SK-N-MC (cell line): Measurements from ENCODE around the gene DAB2.
A peak's percentile ranks its signal among the peaks of the same experiment; 100 is the strongest.
"Not testable (repeated sequence)": the region's sequence is repeated elsewhere in the genome, so short reads cannot be mapped to it uniquely, and the experiment has no call there.

Experiments used
- DNase-seq: peaks from one replicate; pipeline ENCODE4 v3.0.0-alpha.2; 2011; ENCODE audit warnings: low read depth, low spot score
- H3K27ac ChIP-seq: fragments of 200-600 bp; sonication (generic); 2 replicates; pipeline ENCODE4 v1.5.1; 2016; ENCODE audit warnings: mixed run types
- H3K36me3 ChIP-seq: fragments of 200-600 bp; sonication (generic); 2 replicates; pipeline ENCODE4 v1.6.1; 2017; ENCODE audit warnings: antibody characterized with exemption, low read length, mixed read lengths; ENCODE audit not compliant: insufficient read depth
- H3K4me3 ChIP-seq: fragments of 200-600 bp; sonication (generic); 2 replicates; pipeline ENCODE4 v1.5.1; 2016
- H3K9ac ChIP-seq: fragments of 200-600 bp; sonication (generic); 2 replicates; pipeline ENCODE4 v1.8.0; 2017; ENCODE audit warnings: mixed run types, mixed read lengths; ENCODE audit not compliant: insufficient read length
- H3K9me3 ChIP-seq: fragments of 200-600 bp; sonication (generic); 2 replicates; pipeline ENCODE4 v1.6.1; 2017; ENCODE audit warnings: low read depth, mild to moderate bottlenecking, antibody characterized with exemption, low read length, moderate library complexity, mixed read lengths
- EZH2 ChIP-seq: fragments of 200-600 bp; sonication (generic); IDR thresholded peaks from one replicate; pipeline ENCODE4 v1.6.1; 2017; ENCODE audit warnings: antibody characterized with exemption
- FOXP2 ChIP-seq: optimal IDR thresholded peaks from 2 replicates; pipeline ENCODE3; 2011; ENCODE audit warnings: mild to moderate bottlenecking, moderate library complexity; ENCODE audit not compliant: insufficient read depth; ENCODE audit errors: extremely low read length, control extremely low read depth
- POLR2AphosphoS5 ChIP-seq: IDR thresholded peaks from 2 replicates; pipeline ENCODE4 v1.6.1; 2012; ENCODE audit warnings: mild to moderate bottlenecking, low read depth, low read length, borderline replicate concordance

The DAB2 gene

GRCh38 chr5:39411985-39412384 is 12.8 kb downstream of the DAB2 start:
- no peaks in the 10 kb centered on the region for H3K36me3 ChIP-seq
- TF ChIP-seq FOXP2 (no peak), EZH2 (no peak), POLR2AphosphoS5 (no peak)
- no peaks in the 10 kb centered on the region for H3K9me3 ChIP-seq
- H3K27ac ChIP-seq: no peak overlapping the region
- no peak overlapping the region for H3K4me3 ChIP-seq
- no peak for DNase-seq
- H3K9ac ChIP-seq: no peak overlapping the region

- no peak for DNase-seq
- no peak overlapping the region for H3K9ac ChIP-seq
- no peaks in the 10 kb centered on the region for H3K36me3 ChIP-seq
- H3K9me3 ChIP-seq: no peaks in the 10 kb centered on the region
- no peak overlapping the region for H3K27ac ChIP-seq
- no peak overlapping the region for H3K4me3 ChIP-seq
- TF ChIP-seq EZH2 (no peak), POLR2AphosphoS5 (no peak), FOXP2 (no peak)
Observed at GRCh38 chr5:39411061-39411460, 13.7 kb downstream of the DAB2 start.

GRCh38 chr5:39409033-39409432 is 15.7 kb downstream of the DAB2 start:
- H3K36me3 ChIP-seq: no peaks in the 10 kb centered on the region

GRCh38 chr5:39405083-39405843 is 19.5 kb downstream of the DAB2 start:
- Histone ChIP-seq H3K9ac (no peak overlapping the region), H3K9me3 (no peaks in the 10 kb centered on the region), H3K36me3 (no peaks in the 10 kb centered on the region), H3K4me3 (no peak overlapping the region), H3K27ac (no peak overlapping the region)
- TF ChIP-seq POLR2AphosphoS5 (no peak), FOXP2 (no peak), EZH2 (no peak)
- DNase-seq: no peak

More at GRCh38 chr5:39409033-39409432, 15.7 kb downstream of the DAB2 start:
- H3K27ac ChIP-seq: no peak overlapping the region
- H3K9me3 ChIP-seq: no peaks in the 10 kb centered on the region
- no peak for TF ChIP-seq EZH2
- no peak for TF ChIP-seq FOXP2
- no peak for TF ChIP-seq POLR2AphosphoS5
- no peak overlapping the region for H3K9ac ChIP-seq
- no peak overlapping the region for H3K4me3 ChIP-seq
- no peak for DNase-seq

- not testable (repeated sequence) for DNase-seq
Observed at GRCh38 chr5:39403761-39404160, 21.0 kb downstream of the DAB2 start.

GRCh38 chr5:39402140-39402539 is 22.6 kb downstream of the DAB2 start:
- H3K36me3 ChIP-seq, H3K9ac ChIP-seq, H3K9me3 ChIP-seq, DNase-seq, H3K27ac ChIP-seq, H3K4me3 ChIP-seq: not testable (repeated sequence)

More at GRCh38 chr5:39403761-39404160, 21.0 kb downstream of the DAB2 start:
- not testable (repeated sequence) for H3K4me3 ChIP-seq, H3K27ac ChIP-seq, H3K36me3 ChIP-seq, H3K9ac ChIP-seq, H3K9me3 ChIP-seq

GRCh38 chr5:39400713-39401578 is 23.8 kb downstream of the DAB2 start:
- Histone ChIP-seq H3K9me3 (no peaks in the 10 kb centered on the region), H3K9ac (peak overlapping the region; percentile 20), H3K4me3 (peak overlapping the region; percentile 1; the same call in 1 of the 2 replicates), H3K36me3 (no peaks in the 10 kb centered on the region), H3K27ac (peak overlapping the region; percentile 99)
- TF ChIP-seq POLR2AphosphoS5 (no peak), EZH2 (no peak), FOXP2 (no peak)
- no peak for DNase-seq

GRCh38 chr5:39399135-39400036 is 25.4 kb downstream of the DAB2 start:
- H3K36me3 ChIP-seq: no peaks in the 10 kb centered on the region
- H3K4me3 ChIP-seq: peak overlapping the region; percentile 55
- DNase-seq: peak; percentile 96
- no peak for TF ChIP-seq FOXP2
- no peak for TF ChIP-seq EZH2
- TF ChIP-seq POLR2AphosphoS5: no peak
- H3K9ac ChIP-seq: peak overlapping the region; percentile 74
- H3K27ac ChIP-seq: peak overlapping the region; percentile 99
- H3K9me3 ChIP-seq: no peaks in the 10 kb centered on the region

- DNase-seq: no peak
- Histone ChIP-seq H3K36me3 (peaks cover 9% of the 10 kb centered on the region; the same call in 1 of the 2 replicates), H3K4me3 (no peak overlapping the region), H3K9me3 (no peaks in the 10 kb centered on the region), H3K27ac (no peak overlapping the region), H3K9ac (no peak overlapping the region)
- TF ChIP-seq POLR2AphosphoS5 (no peak), EZH2 (no peak), FOXP2 (no peak)
Observed at GRCh38 chr5:39396843-39397242, 27.9 kb downstream of the DAB2 start.
